Measurements from ENCODE around the gene IMMP2L.
"Not testable (repeated sequence)": the region's sequence is repeated elsewhere in the genome, so short reads cannot be mapped to it uniquely, and the experiment has no call there.

IMMP2L gene

DNA sequence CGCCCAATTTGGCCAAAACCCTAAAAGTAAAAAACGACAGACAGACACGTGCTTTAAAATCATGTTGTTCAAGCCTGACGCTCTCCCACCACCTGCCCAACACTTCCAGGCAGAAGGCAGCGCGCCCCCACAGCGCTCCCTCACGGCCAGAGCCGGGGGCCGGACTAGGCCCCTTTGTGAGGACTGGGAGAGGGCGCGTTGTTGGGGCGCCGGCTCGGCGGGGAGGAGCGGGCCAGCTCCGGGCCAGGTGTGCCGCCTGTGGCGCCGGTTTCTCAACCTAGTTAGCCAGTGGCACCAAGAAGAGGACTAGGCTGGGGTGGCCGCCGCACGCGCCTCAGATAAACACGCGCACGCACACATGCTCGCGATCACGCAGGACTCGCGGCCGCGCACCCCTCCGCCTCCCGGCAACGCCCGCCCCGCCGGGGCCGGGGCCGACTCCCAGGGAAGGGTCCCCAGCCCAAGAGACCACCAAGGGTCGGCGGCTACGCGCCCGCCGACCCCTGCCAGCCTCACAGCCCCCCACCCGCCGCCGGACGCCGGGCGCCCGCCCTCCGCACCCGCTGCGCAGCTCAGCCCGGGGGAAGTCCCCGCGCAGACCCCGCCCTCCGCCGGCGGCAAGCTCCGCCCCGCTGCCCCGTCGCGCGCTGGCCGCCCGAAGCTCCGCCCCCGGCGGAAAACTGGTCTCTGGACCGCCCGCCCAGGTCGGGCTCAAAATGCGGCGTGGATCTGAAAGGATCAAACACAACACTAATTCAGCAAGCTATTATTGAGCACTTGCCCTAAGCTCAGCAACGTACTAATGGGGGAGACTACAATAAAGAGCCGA lies at the start of gene IMMP2L:
TSS of gene IMMP2L (minus strand) at position 589 of the 829 bp plus-strand sequence.
- Mint-ChIP-seq H3K4me3 (peak within 1 kb of the TSS; percentile 93), H3K4me1 (peaks cover 35% of the 10 kb centered on the region), H3K9me3 (no peaks in the 10 kb centered on the region), H3K27me3 (peaks cover 3% of the 10 kb centered on the region), H3K36me3 (ENCODE audit: low read depth) (peaks cover 22% of the 10 kb centered on the region), H3K27ac (peak within 1 kb of the TSS; percentile 93)
- ATAC-seq (peak; percentile 90), DNase-seq (peak; percentile 94)

- not testable (repeated sequence) for DNase-seq; H3K4me3 Mint-ChIP-seq; H3K27me3 Mint-ChIP-seq; H3K27ac Mint-ChIP-seq; H3K4me1 Mint-ChIP-seq; H3K9me3 Mint-ChIP-seq; ATAC-seq; H3K36me3 Mint-ChIP-seq (ENCODE audit: low read depth)
Observed at GRCh38 chr7:111609483-111610254, 47.4 kb upstream of the IMMP2L start.

DNA sequence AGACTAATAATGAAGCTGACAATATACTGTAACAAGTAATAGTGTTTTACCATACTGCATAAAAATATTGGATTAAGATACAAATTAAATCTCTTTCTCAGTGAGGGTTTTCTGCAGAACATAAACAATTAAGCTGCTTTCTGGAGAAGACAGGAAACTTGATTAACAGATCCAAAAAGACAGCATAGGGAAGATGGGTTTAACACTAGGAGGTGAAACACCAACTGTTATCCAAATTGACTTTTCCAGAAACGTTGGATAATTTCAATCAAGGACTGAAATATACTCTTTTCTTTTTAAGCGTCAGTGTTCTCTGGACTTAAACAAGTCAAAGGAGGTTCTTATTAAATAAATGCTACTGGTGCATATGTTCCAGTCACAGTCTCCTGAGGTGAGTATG lies 45.3 kb upstream of the IMMP2L start:
- Mint-ChIP-seq H3K36me3 (ENCODE audit: low read depth) (no peaks in the 10 kb centered on the region), H3K27me3 (peaks cover 4% of the 10 kb centered on the region), H3K4me3 (no peak overlapping the region), H3K4me1 (peaks cover 3% of the 10 kb centered on the region), H3K9me3 (peaks cover 5% of the 10 kb centered on the region), H3K27ac (no peak overlapping the region)
- no peak for DNase-seq
- no peak for ATAC-seq

- DNase-seq = no peak
- ATAC-seq = no peak
- Mint-ChIP-seq H3K27me3 (peaks cover 4% of the 10 kb centered on the region), H3K36me3 (ENCODE audit: low read depth) (no peaks in the 10 kb centered on the region), H3K27ac (no peak overlapping the region), H3K4me1 (peaks cover 3% of the 10 kb centered on the region), H3K4me3 (no peak overlapping the region), H3K9me3 (no peaks in the 10 kb centered on the region)
Observed at GRCh38 chr7:111605246-111605645, 43.0 kb upstream of the IMMP2L start.

- Mint-ChIP-seq H3K27ac (no peak overlapping the region), H3K27me3 (no peaks in the 10 kb centered on the region), H3K36me3 (ENCODE audit: low read depth) (peaks cover 3% of the 10 kb centered on the region), H3K4me1 (no peaks in the 10 kb centered on the region), H3K4me3 (no peak overlapping the region), H3K9me3 (peaks cover 4% of the 10 kb centered on the region)
- DNase-seq (no peak), ATAC-seq (no peak)
Observed at GRCh38 chr7:111600091-111600490, 37.8 kb upstream of the IMMP2L start.

- Mint-ChIP-seq H3K9me3 (peaks cover 4% of the 10 kb centered on the region), H3K36me3 (ENCODE audit: low read depth) (peaks cover 5% of the 10 kb centered on the region), H3K27me3 (peaks cover 5% of the 10 kb centered on the region), H3K4me1 (no peaks in the 10 kb centered on the region), H3K4me3 (no peak overlapping the region), H3K27ac (no peak overlapping the region)
- ATAC-seq (no peak), DNase-seq (no peak)
Observed at GRCh38 chr7:111595780-111596179, 33.5 kb upstream of the IMMP2L start.

GRCh38 chr7:111594602-111595001 lies 32.3 kb upstream of the IMMP2L start:
- Mint-ChIP-seq H3K4me1 (no peaks in the 10 kb centered on the region), H3K9me3 (peaks cover 4% of the 10 kb centered on the region), H3K4me3 (no peak overlapping the region), H3K36me3 (ENCODE audit: low read depth) (peaks cover 5% of the 10 kb centered on the region), H3K27ac (no peak overlapping the region), H3K27me3 (peaks cover 10% of the 10 kb centered on the region)
- ATAC-seq (no peak), DNase-seq (no peak)

DNA sequence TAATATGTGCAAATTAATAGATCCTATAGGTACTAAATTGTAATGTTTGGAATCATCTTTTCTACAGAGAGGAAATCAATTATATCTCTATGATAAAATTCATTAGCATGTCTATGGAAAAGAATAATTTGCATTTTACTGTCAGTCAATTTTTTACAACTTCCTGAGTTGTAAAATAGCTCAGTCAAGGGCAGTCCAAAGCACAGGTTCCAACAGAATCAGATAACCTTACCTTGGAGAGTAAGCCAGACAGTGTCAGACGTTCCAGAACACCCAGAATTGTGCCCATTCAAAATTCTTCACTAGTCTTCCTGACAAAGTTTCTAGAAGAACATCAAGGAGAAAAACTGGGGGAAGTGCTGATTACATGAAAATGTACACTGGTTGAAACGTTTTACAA lies 31.1 kb upstream of the IMMP2L start:
- H3K27me3 Mint-ChIP-seq = peaks cover 10% of the 10 kb centered on the region
- DNase-seq = no peak
- peaks cover 5% of the 10 kb centered on the region for H3K36me3 Mint-ChIP-seq (ENCODE audit: low read depth)
- ATAC-seq = no peak
- H3K4me1 Mint-ChIP-seq = peaks cover under 1% of the 10 kb centered on the region
- no peak overlapping the region for H3K27ac Mint-ChIP-seq
- H3K9me3 Mint-ChIP-seq = peaks cover 4% of the 10 kb centered on the region
- H3K4me3 Mint-ChIP-seq = no peak overlapping the region

DNA sequence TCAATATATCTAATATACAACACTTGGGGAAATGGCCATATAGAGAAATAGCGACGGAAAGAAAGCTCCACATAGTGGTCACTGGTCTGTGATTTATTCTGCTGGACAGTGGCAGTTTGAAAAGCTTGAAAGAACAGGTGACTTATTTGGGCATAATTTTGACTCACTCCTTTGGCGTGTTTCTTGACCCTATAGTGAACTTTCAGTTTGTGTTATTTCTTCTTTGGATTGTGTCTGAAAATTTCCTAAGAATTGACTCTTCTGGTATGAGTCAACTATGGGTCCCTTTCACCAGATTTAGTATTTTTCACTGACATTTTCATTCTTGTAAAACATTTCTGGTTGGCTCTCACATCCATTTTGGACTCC lies 25.8 kb upstream of the IMMP2L start:
- H3K36me3 Mint-ChIP-seq (ENCODE audit: low read depth) = peaks cover 3% of the 10 kb centered on the region
- H3K4me1 Mint-ChIP-seq = peaks cover 3% of the 10 kb centered on the region
- H3K27me3 Mint-ChIP-seq = peaks cover 10% of the 10 kb centered on the region
- H3K4me3 Mint-ChIP-seq = no peak overlapping the region
- H3K27ac Mint-ChIP-seq = no peak overlapping the region
- DNase-seq = no peak
- no peaks in the 10 kb centered on the region for H3K9me3 Mint-ChIP-seq
- ATAC-seq = no peak

- ATAC-seq (no peak), DNase-seq (no peak)
- Mint-ChIP-seq H3K27ac (no peak overlapping the region), H3K9me3 (no peaks in the 10 kb centered on the region), H3K36me3 (ENCODE audit: low read depth) (peaks cover 3% of the 10 kb centered on the region), H3K27me3 (peaks cover 8% of the 10 kb centered on the region), H3K4me3 (no peak overlapping the region), H3K4me1 (peaks cover 3% of the 10 kb centered on the region)
Observed at GRCh38 chr7:111587410-111588064, 25.2 kb upstream of the IMMP2L start.

- Mint-ChIP-seq H3K36me3 (ENCODE audit: low read depth) (no peaks in the 10 kb centered on the region), H3K27me3 (peaks cover 5% of the 10 kb centered on the region), H3K9me3 (no peaks in the 10 kb centered on the region), H3K4me3 (no peak overlapping the region), H3K4me1 (peaks cover 3% of the 10 kb centered on the region), H3K27ac (no peak overlapping the region)
- DNase-seq (no peak), ATAC-seq (no peak)
Observed at GRCh38 chr7:111586711-111587409, 24.6 kb upstream of the IMMP2L start.

DNA sequence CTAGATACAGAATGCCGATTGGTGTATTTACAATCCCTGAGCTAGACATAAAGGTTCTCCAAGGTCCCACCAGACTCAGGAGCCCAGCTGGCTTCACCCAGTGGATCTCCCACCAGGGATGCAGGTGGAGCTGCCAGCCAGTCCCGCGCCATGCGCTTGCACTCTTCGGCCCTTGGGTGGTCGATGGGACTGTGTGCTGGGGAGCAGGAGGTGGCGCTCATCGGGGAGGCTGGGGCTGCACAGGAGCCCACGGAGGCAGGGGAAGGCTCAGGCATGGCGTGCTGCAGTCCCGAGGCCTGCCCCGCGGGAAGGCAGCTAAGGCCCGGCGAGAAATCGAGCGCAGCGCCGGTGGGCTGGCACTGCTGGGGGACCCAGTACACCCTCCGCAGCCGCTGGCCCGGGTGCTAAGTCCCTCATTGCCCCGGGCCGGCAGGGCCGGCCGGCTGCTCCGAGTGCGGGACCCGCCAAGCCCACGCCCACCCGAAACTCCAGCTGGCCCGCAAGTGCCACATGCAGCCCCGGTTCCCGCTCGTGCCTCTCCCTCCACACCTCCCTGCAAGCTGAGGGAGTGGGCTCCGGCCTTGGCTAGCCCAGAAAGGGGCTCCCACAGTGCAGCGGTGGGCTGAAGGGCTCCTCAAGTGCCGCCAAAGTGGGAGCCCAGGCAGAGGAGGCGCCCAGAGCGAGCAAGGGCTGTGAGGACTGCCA lies 19.6 kb upstream of the IMMP2L start:
- not testable (repeated sequence) for H3K27ac Mint-ChIP-seq; H3K4me3 Mint-ChIP-seq; DNase-seq; H3K4me1 Mint-ChIP-seq; H3K27me3 Mint-ChIP-seq; H3K36me3 Mint-ChIP-seq (ENCODE audit: low read depth); ATAC-seq
- H3K9me3 Mint-ChIP-seq = peaks cover 12% of the 10 kb centered on the region

DNA sequence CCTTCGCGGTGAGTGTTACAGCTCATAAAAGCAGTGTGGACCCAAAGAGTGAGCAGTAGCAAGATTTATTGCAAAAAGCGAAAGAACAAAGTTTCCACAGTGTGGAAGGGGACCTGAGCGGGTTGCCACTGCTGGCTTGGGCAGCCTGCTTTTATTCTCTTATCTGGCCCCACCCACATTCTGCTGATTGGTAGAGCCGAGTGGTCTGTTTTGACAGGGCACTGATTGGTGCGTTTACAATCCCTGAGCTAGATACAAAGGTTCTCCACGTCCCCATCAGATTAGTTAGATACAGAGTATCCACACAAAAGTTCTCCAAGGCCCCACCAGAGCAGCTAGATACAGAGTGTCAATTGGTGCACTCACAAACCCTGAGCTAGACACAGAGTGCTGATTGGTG lies 18.9 kb upstream of the IMMP2L start:
- not testable (repeated sequence) for ATAC-seq; H3K4me3 Mint-ChIP-seq; H3K27ac Mint-ChIP-seq; DNase-seq; H3K4me1 Mint-ChIP-seq; H3K36me3 Mint-ChIP-seq (ENCODE audit: low read depth); H3K27me3 Mint-ChIP-seq
- peaks cover 13% of the 10 kb centered on the region for H3K9me3 Mint-ChIP-seq

- no peak for DNase-seq
- Mint-ChIP-seq H3K4me1 (no peaks in the 10 kb centered on the region), H3K36me3 (ENCODE audit: low read depth) (no peaks in the 10 kb centered on the region), H3K27ac (no peak overlapping the region), H3K4me3 (no peak overlapping the region), H3K27me3 (peaks cover 4% of the 10 kb centered on the region), H3K9me3 (peaks cover 13% of the 10 kb centered on the region)
- ATAC-seq = no peak
Observed at GRCh38 chr7:111578754-111579153, 16.5 kb upstream of the IMMP2L start.
